HFF-Myc (cell line): Measurements from ENCODE around the gene TMBIM1.

Source experiments
- DNase-seq: peaks from one replicate; pipeline ENCODE4 v3.0.0-alpha.2; 2011; ENCODE audit warnings: low read depth; ENCODE audit errors: extremely low read depth
- H3K4me3 ChIP-seq: replicated peaks from 2 replicates; pipeline ENCODE4 v1.5.1; 2011; ENCODE audit warnings: low read depth, mild to moderate bottlenecking, control low read depth, low read length
- CTCF ChIP-seq: IDR thresholded peaks from 2 replicates; pipeline ENCODE4 v1.5.1; 2012; ENCODE audit warnings: mild to moderate bottlenecking, low read depth, low read length, control low read depth; ENCODE audit errors: missing control alignments

The TMBIM1 gene

GRCh38 chr2:218236829-218237228, 55.5 kb downstream of the TMBIM1 start:
- TF ChIP-seq CTCF = no peak
- DNase-seq = no peak
- no peak overlapping the region for H3K4me3 ChIP-seq

- no peak for TF ChIP-seq CTCF
- DNase-seq = no peak
- no peak overlapping the region for H3K4me3 ChIP-seq
These were observed 57.3 kb downstream of the TMBIM1 start for GRCh38 chr2:218235017-218235416.

- H3K4me3 ChIP-seq = no peak overlapping the region
- DNase-seq = no peak
- no peak for TF ChIP-seq CTCF
These were observed 57.8 kb downstream of the TMBIM1 start for GRCh38 chr2:218234521-218234920.

- DNase-seq = no peak
- no peak overlapping the region for H3K4me3 ChIP-seq
- TF ChIP-seq CTCF = no peak
These were observed 58.8 kb downstream of the TMBIM1 start for GRCh38 chr2:218233543-218233942.

- no peak for DNase-seq
- H3K4me3 ChIP-seq = no peak overlapping the region
- peak; percentile 12 for TF ChIP-seq CTCF
These were observed 61.4 kb downstream of the TMBIM1 start for GRCh38 chr2:218230882-218231281.

GRCh38 chr2:218229851-218230250, 62.5 kb downstream of the TMBIM1 start:
- TF ChIP-seq CTCF = no peak
- no peak overlapping the region for H3K4me3 ChIP-seq
- no peak for DNase-seq

- DNase-seq = peak; percentile 65
- H3K4me3 ChIP-seq = no peak overlapping the region
- TF ChIP-seq CTCF = no peak
These were observed 63.1 kb downstream of the TMBIM1 start for GRCh38 chr2:218229239-218229638.
